HG02588 (cell line): Measurements from ENCODE around the gene MT1B.

Experiments used
- ATAC-seq: cut with Tn5 transposase; IDR thresholded peaks from one replicate; pipeline ENCODE4 v1.9.1; 2021; ENCODE audit warnings: mild to moderate bottlenecking, moderate library complexity; ENCODE audit not compliant: unreplicated experiment

The MT1B gene

GRCh38 chr16:56683424-56684172, 31.9 kb downstream of the MT1B start:
- ATAC-seq, result no peak

GRCh38 chr16:56684256-56684925, 32.7 kb downstream of the MT1B start:
- no peak for ATAC-seq

DNA sequence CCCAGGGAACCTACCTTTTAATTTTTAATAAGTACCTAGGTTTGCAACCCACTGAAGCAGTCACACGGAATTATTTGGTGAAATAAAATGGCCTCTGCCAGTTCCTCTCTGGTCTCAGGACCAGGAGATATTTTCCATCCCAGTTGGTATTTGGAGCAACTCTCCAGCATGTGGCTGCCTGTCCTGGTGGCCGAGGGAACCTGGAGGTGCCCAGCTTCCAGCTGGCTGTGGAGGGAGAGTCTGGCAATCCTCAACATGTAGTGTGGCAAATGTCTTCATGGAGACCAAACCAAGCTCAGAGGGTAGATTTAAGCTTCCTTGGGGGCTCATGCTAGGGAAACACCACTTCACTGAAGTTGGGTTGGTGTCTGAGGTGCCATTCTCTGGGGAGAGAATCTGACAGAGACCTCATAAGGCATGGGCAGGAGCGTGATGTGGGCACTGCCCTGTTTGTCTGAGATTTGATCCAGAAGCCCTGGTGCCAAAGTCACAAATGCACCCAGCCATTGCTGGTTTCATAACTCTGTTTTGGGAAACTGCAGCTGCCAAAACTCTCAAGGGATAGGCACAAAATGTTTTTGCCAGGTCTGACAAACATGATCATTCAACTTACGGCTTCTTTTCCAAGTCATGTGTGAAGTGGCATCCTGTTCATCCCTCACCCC, 33.4 kb downstream of the MT1B start:
- ATAC-seq, result no peak

DNA sequence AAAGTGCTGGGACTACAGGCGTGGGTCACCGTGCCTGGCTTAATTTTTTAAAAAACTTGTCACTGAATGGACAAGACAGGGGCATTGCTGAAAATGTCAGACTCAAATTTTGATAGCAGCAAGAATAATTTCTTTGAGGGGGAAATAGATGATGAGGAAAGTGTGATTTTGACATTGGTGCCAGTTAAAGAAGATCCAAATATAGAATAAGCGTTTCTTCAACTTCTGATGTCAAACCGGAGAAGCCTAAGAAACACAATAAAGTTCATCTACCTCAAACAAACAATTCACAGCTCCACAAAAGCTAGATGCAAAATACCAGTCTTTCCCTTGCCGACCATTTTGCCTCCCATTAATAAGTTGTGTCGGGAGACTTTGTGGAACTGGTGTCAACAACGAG, 35.1 kb downstream of the MT1B start:
- no peak for ATAC-seq

GRCh38 chr16:56688762-56689161, 37.1 kb downstream of the MT1B start:
- no peak for ATAC-seq

GRCh38 chr16:56689171-56689570, 37.5 kb downstream of the MT1B start:
- ATAC-seq, result no peak

DNA sequence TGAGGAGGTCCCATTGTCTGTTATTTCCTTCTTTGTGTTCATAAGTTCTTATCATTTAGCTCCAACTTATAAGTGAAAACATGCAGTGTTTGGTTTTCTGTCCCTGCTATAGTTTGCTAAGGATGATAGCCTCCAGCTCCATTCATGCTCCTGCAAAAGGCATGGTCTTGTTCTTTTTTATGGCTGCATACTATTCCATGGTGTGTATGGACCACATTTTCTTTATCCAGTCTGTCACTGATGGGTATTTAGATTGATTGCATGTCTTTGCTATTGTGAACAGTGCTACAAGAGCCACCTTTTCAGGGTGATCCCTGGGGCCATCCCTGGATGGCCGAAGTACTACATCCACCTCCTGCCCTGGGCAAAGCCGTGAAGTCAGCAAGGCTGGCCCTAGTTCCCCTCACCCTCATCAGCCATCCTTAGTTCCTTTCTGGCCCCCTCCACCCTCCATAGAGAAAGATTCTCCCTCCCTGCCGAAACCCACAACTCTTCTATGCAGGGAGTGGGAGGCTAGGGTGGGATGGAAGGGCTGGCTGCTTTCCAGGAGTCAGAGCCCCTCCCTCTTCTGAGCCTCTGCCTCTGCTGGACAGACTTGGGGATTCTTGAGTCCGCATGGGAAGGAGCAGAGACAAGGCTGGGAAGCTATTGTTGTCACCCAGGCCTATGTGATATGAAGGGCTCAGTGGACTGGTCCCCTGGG, 38.9 kb downstream of the MT1B start:
- ATAC-seq, result no peak

DNA sequence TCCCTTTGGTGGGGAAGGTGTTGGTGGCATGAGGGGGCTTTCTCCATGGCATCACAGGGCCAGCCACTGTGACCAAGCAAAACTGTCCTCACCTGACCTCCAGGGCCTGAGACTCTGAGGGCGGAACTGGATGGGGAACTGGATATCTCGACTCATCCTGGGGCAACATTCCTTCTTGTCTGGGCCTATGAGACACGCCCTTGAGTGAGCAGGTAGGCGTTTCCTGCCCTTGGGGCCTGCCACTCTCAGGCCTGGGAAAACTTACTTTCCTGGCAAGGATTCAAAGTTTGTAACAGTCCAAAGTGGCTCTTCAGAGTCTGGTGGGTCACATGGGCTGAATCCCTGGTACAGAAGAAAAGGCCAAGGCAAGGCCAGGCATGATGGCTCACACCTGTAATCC, 40.2 kb downstream of the MT1B start:
- no peak for ATAC-seq

DNA sequence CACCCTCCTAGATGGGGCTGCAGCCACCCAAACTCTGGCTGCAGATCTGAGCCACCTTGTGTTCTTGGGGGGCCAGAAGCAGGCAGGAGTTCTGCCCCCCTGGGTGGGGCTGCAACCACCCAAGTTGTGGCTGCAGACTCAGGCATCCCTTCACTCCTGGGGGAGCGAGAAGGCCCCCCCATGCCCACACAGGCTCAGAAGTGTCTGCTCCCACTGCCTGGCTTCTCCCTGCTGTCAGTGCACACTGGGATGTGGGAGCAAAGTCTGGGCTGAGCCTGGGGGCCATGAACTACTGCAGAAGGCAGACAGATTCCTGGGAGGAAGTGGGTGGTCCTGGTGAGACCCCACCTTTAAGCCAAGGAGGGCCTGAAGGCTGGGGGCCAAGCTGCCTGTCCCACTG, 43.6 kb downstream of the MT1B start:
- ATAC-seq, result no peak

- no peak for ATAC-seq
These were observed 45.9 kb downstream of the MT1B start for GRCh38 chr16:56697456-56698155.

DNA sequence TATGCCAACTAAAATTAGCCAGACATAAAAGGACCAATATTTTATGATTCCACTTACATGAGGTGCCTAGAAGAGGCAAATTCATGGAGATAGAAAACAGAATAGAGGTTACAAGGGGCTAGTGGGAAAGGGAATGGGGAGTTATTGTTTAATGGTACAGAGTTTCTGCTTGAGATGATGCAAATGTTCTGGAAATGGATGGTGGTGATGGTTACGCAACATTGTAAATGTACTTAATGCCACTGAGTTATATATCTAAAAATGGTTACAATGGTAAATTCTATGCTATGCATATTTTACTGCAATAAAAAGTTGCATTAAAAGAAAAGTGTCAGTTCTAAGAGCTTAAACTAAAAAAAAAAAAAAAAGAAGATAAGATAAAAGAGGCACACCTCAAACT, 48.5 kb downstream of the MT1B start:
- no peak for ATAC-seq

GRCh38 chr16:56700631-56701030, 48.9 kb downstream of the MT1B start:
- ATAC-seq, result no peak

- ATAC-seq, result no peak
These were observed 49.8 kb downstream of the MT1B start for GRCh38 chr16:56701534-56701933.
